Activated B cell treated with CpG ODN at 0.5 μM for 24 hours (primary cell): ENCODE measurements around the gene IGFBP6. TPM values are rescaled to one million over a fixed set of nuclear protein-coding genes. Genes with fewer than 3 reads are reported as not detected.

Source experiments
- ATAC-seq: fragments of 200-7000 bp; cut with Tn5 transposase; one replicate; pipeline ENCODE4 v1.10.0; 2021; ENCODE audit warnings: low read depth, mild to moderate bottlenecking, moderate library complexity
- CTCF ChIA-PET: fragments of 350-600 bp; sonication (Branson Sonifier 250); formaldehyde crosslinking; loops from one replicate; lab custom pipeline; 2021; ENCODE audit warnings: antibody characterized with exemption; lab: Charles Lee
- POLR2A ChIA-PET: fragments of 350-600 bp; sonication (Branson Sonifier 250); formaldehyde crosslinking; loops from one replicate; lab custom pipeline; 2021; ENCODE audit warnings: antibody characterized with exemption; lab: Charles Lee
- DNase-seq: peaks from one replicate; pipeline ENCODE4 v3.0.0; 2022
- H3K27ac Mint-ChIP-seq: one replicate; pipeline ENCODE4 v1.8.0; 2020; ENCODE audit warnings: mixed read lengths
- H3K27me3 Mint-ChIP-seq: one replicate; pipeline ENCODE4 v1.8.0; 2021; ENCODE audit warnings: mixed read lengths
- H3K36me3 Mint-ChIP-seq: one replicate; pipeline ENCODE4 v1.8.0; 2021; ENCODE audit warnings: low read depth, mixed read lengths
- H3K4me1 Mint-ChIP-seq: one replicate; pipeline ENCODE4 v1.8.0; 2021; ENCODE audit warnings: mixed read lengths
- H3K4me3 Mint-ChIP-seq: one replicate; pipeline ENCODE4 v1.8.0; 2020; ENCODE audit warnings: mild to moderate bottlenecking, mixed read lengths
- H3K9me3 Mint-ChIP-seq: one replicate; pipeline ENCODE4 v1.8.0; 2020; ENCODE audit warnings: mixed read lengths
- intact Hi-C: fragments of 100-400 bp; cut with micrococcal nuclease; formaldehyde crosslinking; loops from one replicate; pipeline ENCODE4 v1.15.1; 2024
- total RNA-seq: library from RNA; stranded (reverse); gene quantifications from 2 replicates; pipeline ENCODE4 v1.2.3, GENCODE V29; 2022
- TF ChIP-seq, protein P1 (sequence below): fragments of 200-600 bp; IDR thresholded peaks from one replicate; pipeline ENCODE4 v1.8.0; 2022; ENCODE audit warnings: antibody characterized with exemption, mild to moderate bottlenecking

IGFBP6 gene
- total RNA-seq, 1 donor from 2014 or later, result not detected

- Mint-ChIP-seq H3K27ac (no peak overlapping the region), H3K27me3 (peaks cover 4% of the 10 kb centered on the region)
Observed at GRCh38 chr12:53123578-53124351, 26.3 kb downstream of the IGFBP6 start.

GRCh38 chr12:53124352-53124723 is 26.9 kb downstream of the IGFBP6 start:
- peaks cover 8% of the 10 kb centered on the region for H3K27me3 Mint-ChIP-seq
- no peak overlapping the region for H3K4me3 Mint-ChIP-seq
- ChIA-PET POLR2A (no interaction called here), CTCF (no interaction called here)
- no peaks in the 10 kb centered on the region for H3K4me1 Mint-ChIP-seq
- H3K27ac Mint-ChIP-seq, result no peak overlapping the region
- H3K9me3 Mint-ChIP-seq, result no peaks in the 10 kb centered on the region
- intact Hi-C loops, result no loop called here
- DNase-seq, result no peak
- no peaks in the 10 kb centered on the region for H3K36me3 Mint-ChIP-seq
- TF ChIP-seq, protein P1, sequence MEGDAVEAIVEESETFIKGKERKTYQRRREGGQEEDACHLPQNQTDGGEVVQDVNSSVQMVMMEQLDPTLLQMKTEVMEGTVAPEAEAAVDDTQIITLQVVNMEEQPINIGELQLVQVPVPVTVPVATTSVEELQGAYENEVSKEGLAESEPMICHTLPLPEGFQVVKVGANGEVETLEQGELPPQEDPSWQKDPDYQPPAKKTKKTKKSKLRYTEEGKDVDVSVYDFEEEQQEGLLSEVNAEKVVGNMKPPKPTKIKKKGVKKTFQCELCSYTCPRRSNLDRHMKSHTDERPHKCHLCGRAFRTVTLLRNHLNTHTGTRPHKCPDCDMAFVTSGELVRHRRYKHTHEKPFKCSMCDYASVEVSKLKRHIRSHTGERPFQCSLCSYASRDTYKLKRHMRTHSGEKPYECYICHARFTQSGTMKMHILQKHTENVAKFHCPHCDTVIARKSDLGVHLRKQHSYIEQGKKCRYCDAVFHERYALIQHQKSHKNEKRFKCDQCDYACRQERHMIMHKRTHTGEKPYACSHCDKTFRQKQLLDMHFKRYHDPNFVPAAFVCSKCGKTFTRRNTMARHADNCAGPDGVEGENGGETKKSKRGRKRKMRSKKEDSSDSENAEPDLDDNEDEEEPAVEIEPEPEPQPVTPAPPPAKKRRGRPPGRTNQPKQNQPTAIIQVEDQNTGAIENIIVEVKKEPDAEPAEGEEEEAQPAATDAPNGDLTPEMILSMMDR, result no peak
- ATAC-seq, result no peak

More at GRCh38 chr12:53123578-53124351, 26.3 kb downstream of the IGFBP6 start:
- POLR2A ChIA-PET, result no interaction called here
- TF ChIP-seq, protein P1, result no peak
- Mint-ChIP-seq H3K36me3 (no peaks in the 10 kb centered on the region), H3K4me1 (no peaks in the 10 kb centered on the region), H3K4me3 (no peak overlapping the region), H3K9me3 (no peaks in the 10 kb centered on the region)
- intact Hi-C loops, result no loop called here
- CTCF ChIA-PET, result no interaction called here
- ATAC-seq, result no peak
- no peak for DNase-seq

GRCh38 chr12:53127169-53127568 is 29.7 kb downstream of the IGFBP6 start:
- Mint-ChIP-seq H3K4me3 (no peak overlapping the region), H3K27ac (no peak overlapping the region)
- CTCF ChIA-PET, result no interaction called here

DNA sequence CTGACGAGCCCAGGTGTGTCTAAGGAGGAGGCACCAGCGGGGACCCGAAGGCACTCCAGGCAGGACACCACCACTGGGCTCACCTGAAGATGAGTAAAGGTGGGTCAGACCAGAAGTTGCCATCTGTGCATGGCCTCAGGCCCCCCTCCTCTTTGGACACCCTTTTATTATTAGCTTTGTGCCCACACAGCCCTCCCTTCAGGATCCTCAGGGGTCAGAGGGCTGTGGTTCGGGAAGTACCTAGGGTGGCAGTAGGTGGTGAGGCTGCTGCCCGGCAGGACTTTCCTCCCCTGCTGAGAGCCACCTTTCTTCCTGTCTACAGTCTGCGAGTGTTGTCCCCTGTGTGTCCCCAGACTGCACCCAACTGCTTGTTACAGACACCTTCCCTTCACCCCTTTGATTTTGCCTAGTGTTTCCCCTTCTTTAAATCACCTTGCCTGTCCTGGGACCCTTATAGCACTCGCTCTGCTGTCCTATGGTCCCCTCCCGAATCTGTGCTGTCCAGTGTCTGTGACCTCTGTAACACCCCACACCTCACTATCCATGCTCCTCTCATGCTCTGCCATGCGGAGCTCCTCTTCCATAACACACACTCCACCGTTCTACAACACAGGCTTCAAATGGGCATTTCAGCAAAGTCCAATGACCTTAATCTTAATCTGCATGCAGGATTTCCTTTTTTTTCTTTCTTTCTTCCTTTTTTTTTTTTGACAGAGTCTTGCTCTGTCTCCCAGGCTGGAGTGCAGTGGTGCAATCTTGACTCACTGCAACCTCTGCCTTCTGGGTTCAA is 31.5 kb downstream of the IGFBP6 start:
- ChIA-PET POLR2A (interaction anchor here (0.5 to 0.7 kb wide), 2 partner anchors 113 to 312 kb away, joined by 4 to 10 read pairs; no protein-coding TSS in a partner anchor), CTCF (no interaction called here)
- ATAC-seq (no peak), DNase-seq (no peak)
- Mint-ChIP-seq H3K36me3 (no peaks in the 10 kb centered on the region), H3K9me3 (no peaks in the 10 kb centered on the region), H3K4me1 (peaks cover 4% of the 10 kb centered on the region), H3K27me3 (peaks cover 13% of the 10 kb centered on the region), H3K4me3 (no peak overlapping the region), H3K27ac (no peak overlapping the region)
- TF ChIP-seq, protein P1, result no peak
- intact Hi-C loops, result no loop called here

More at GRCh38 chr12:53127169-53127568, 29.7 kb downstream of the IGFBP6 start:
- DNase-seq (no peak), ATAC-seq (no peak)
- POLR2A ChIA-PET, result no interaction called here
- H3K4me1 Mint-ChIP-seq, result peaks cover 4% of the 10 kb centered on the region
- H3K27me3 Mint-ChIP-seq, result peaks cover 13% of the 10 kb centered on the region
- H3K9me3 Mint-ChIP-seq, result no peaks in the 10 kb centered on the region
- no peaks in the 10 kb centered on the region for H3K36me3 Mint-ChIP-seq
- intact Hi-C loops, result no loop called here
- TF ChIP-seq, protein P1, result no peak

- H3K27ac Mint-ChIP-seq, result no peak overlapping the region
Observed at GRCh38 chr12:53131844-53132243, 34.4 kb downstream of the IGFBP6 start.

More at GRCh38 chr12:53131844-53132243, 34.4 kb downstream of the IGFBP6 start:
- DNase-seq (no peak), ATAC-seq (no peak)
- H3K9me3 Mint-ChIP-seq, result peaks cover 3% of the 10 kb centered on the region
- POLR2A ChIA-PET, result no interaction called here
- intact Hi-C loops, result no loop called here
- CTCF ChIA-PET, result no interaction called here
- no peaks in the 10 kb centered on the region for H3K36me3 Mint-ChIP-seq
- no peak overlapping the region for H3K4me3 Mint-ChIP-seq
- TF ChIP-seq, protein P1, result no peak
- peaks cover 4% of the 10 kb centered on the region for H3K4me1 Mint-ChIP-seq
- peaks cover 13% of the 10 kb centered on the region for H3K27me3 Mint-ChIP-seq
